Measurements from ENCODE around the gene SREBF1.
A peak's percentile ranks its signal among the peaks of the same experiment; 100 is the strongest.

DNA sequence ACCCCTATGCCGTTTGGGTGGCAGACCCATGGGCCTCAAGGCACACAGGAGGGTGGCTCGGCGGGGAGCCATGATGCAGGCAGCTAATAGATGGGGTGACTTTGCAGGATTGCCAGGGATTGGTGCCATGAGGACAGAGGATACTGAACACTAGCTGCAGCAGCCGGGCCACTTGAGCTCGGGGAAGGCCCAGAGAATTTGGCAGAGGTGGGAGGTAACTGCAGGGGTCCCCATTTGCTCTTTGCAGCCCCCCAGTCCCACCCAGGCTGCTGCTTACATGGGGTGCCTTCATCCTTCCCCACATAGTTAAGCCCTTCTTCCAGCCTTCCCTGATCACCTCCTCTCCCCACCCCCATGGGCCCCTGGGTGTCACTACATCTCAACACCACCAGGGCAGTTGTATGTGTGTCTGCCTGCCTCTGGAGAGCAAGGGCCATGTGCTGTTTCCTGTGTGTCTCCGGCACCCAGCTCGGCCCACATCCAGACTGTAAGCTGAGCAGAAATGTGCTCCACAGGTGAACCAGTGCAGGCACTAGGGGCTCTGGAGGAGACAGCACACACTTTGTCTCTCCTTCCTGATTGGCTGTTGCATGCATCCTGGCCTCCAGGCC is 52.0 kb downstream of the SREBF1 start:
- no peak for TF ChIP-seq SIN3A (IDR thresholded peaks at IDR 0.05; ENCODE audit: borderline replicate concordance, low read depth, low read length)
- TF ChIP-seq CTCF (IDR thresholded peaks at IDR 0.05): peak; percentile 25; the same call in 1 of the 2 replicates
